ENCODE data around the gene STK35.

STK35 gene

DNA sequence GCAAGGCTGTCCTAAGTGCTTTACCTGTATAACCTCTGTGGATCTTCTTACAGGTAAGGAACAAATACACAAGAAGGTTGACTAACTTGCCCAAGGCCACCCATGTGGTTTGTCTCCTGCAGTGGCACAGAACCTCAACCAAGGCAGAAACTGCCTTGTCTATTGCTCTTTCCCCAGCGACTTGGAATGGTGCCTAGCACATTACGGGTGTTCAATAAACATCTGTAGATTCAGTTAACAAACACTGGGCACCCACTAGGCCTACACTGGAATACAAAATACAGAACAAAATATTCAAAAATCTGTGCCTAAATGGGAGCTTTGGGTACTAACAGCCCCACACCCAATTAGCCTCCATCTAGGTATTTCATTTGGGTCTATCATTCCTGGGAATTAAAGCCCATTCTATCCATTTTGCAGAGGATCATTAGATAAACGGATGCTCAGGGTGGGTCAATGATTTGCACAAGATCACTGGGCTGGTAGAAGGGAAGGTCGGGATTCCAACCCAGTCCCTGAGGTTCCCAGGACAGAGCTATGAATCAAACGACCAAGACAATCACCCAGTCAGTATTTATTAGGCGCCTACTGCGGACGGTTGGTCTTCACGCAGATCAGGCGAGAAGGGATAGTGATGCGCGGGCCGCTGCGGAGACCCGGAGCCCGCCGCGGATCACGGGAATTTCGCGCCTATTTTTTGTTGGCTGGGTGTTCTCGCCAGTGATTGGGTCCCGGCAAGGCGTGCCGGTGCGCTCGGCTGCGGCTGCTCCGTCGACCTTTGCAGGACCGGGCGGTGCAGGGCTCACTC lies at the start of gene STK35:
STK35 (plus strand) TSS at position 771 of the 808 bp plus-strand sequence. CDS start 55 bp downstream, outside the sequence.
- DNase-seq = no peak

DNA sequence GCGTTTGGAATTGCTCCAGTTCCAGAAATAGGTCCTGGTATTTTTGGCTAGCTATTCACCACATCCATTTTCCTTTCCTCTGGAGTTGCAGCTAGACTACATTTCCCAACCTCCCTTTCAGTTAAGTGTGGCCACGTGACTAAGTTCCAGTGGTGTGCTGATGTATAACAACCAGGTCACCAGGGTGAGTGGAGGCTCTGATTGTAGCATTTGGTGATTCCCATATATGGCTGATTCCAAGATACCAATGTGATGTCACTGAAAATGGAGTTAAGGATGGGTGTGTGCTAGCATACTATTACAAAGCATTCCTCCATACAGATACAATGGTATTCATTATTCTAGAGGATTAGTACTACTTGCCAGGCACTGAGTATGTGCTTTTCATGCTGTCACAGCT lies 49.7 kb upstream of the STK35 start:
- DNase-seq = no peak

DNA sequence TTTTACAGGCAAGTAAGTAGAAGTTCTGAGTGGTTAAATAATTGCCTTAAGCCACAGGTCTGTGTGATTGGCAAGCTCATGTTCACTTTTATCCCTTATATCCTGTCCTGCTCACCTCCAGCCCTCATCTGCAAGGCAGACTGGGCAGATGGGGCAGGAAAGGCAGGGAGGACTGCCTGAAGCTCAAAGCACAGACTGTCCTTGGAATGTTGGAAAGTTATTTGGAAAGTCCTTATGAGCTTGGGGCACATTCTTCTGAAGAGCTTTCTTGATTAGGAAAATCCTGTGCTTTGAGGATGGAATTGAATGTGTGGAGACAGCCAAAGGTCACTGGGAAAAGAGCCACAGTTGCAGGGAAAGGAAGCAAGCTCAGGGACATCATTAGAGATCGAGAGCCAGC lies 48.9 kb upstream of the STK35 start:
- DNase-seq = no peak

DNA sequence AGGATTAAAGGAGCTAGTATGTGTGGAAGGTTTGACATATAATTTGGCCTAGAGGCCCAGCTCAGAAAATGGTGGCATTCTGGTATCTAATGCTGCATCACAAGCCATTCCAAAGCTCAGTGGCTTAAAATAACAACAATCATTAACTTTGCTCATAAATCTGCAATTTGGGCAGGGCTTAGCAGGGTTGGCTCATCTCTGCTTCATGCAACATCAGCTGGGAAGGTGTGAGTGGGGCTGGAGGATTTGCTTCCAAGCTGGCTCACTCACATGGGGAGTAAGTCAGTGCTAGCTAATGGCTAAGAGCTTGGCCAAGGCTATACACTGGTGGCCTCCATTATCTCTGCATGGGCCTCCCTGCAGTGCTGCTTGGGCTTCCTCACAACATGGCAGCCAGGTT lies 48.0 kb upstream of the STK35 start:
- DNase-seq = no peak

DNA sequence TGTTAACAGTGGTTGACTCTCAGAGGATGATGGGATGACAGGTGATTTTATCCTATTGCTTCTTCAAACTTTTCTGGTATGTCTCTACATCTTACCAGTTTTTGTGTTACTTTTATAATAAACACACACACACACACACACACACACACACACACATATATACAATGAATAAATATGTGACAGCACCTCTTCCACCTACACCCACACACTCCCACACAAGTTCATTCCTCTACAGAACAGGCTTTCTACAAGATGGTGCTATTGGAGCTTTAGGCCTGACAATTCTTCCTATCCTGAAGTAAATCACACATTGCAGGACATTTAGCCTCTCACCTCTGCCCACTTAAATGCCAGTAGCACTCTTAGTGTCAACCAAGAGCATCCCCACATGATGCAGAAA lies 46.7 kb upstream of the STK35 start:
- DNase-seq = no peak

DNA sequence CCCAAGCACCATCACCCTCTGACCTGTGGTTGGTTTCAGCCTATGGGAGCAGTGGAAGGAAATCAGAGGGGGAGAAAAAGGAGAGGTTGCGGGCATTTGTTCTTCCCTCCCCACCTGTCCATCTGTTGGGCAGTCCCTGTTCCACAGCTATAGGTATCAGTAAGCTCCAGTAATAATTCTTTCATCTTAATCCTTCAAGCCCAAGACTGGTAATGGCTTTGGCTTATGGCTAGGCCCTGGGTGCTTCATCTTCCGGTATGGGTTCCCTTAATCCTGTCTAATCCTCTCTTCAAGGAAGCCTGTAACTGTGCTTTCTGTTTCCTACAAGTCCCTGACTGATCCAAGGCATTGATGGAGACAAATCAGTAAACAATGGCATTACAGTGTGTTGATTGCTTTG lies 42.2 kb upstream of the STK35 start:
- no peak for DNase-seq

DNA sequence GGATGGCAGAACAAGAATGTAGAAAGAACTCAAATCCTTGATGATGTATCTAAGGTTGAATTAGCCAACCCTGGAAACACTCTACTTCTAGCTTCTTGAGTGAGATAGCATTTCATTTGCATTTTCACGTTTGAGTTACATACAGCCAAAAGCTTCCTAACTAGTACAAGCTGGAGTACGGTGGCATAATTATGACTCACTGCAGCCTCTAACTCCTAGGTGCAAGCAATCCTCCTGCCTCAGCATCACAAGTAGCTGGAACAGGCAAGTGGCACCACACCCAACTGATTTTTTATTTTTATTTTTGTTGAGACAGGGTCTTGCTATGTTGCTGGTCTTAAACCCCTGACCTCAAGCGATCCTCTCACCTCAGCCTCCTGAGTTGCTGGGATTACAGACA lies 36.5 kb upstream of the STK35 start:
- DNase-seq = no peak

DNA sequence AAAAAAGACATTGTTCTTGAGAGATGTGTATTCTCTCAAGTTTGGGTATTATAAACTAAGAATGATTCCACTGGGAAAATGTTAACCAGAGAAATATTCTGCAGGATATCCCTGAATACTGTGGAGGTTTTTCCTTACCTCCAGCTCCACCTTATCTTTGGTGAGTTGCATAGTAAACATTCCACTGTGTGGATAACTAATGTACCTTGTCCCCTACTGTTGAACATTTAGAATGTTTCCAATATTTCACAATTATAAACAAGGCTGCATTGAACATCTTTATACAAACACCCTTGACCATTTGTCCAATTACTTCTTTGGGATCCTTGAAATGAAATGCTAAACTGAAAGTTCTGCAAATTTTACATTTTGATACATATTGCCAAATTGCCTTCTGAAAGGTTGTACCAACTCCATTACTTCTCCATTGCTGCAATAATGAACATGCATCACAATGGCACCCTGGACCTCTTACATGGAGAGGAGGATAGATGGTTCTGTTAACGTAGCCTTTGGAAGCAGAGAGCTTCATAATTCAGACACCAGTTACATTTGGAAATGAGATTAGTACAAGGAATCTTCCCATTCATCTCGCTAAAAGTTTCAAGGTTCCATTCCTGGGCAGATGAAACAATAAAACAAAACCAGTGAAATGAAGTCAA lies 35.0 kb upstream of the STK35 start:
- DNase-seq = no peak

DNA sequence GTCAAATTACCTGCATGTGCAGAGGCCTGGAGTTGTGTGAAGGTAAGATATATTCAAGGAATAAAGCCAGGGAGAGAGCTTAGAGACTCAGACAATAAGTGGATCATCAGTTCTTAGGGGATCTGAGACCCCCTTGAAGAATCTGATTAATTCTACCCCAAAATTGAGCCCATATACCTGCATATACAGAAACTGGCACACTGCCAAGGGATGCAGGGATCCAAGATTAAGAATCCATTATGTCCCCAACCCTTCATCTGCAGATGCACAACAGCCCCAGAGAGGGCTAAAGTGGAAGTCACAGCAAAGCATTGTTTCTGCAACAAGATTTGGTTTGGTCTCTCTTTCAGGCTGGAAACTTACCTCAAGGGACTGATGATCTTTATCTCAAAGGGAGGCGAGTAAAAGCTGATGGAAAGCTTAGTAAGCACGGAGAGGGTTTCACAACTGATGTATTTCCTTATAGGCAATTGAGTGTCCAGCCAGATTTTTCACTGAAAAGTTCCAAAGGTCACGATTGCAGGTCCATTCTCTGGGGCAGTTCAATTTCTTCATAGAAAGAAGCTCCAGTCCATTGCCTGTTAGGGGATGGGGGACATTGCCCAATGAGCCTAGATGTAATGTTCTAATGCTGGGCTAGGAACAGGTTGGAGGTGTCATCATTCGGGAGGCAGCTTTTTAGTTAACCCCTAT lies 20.9 kb upstream of the STK35 start:
- no peak for DNase-seq

DNA sequence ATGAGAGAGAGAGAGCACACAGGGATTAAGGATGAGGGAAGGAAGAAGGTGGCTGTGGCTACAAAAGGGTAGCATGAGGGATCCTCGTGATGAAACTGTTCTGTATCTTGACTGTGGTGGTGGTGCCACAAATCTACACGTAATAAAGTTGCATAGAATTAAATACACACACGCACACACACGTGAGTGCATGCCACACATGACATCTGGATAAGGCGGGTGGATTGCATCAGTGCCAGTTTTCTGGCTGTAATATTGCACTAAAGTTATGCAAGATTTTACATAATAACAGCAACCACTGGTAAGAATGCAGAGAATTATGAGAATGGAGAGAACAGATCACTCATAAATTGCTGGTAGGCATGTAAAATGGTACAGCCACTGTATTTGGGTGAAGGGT lies 16.9 kb upstream of the STK35 start:
- DNase-seq = peak; percentile 62 to 79 (median 71)

DNA sequence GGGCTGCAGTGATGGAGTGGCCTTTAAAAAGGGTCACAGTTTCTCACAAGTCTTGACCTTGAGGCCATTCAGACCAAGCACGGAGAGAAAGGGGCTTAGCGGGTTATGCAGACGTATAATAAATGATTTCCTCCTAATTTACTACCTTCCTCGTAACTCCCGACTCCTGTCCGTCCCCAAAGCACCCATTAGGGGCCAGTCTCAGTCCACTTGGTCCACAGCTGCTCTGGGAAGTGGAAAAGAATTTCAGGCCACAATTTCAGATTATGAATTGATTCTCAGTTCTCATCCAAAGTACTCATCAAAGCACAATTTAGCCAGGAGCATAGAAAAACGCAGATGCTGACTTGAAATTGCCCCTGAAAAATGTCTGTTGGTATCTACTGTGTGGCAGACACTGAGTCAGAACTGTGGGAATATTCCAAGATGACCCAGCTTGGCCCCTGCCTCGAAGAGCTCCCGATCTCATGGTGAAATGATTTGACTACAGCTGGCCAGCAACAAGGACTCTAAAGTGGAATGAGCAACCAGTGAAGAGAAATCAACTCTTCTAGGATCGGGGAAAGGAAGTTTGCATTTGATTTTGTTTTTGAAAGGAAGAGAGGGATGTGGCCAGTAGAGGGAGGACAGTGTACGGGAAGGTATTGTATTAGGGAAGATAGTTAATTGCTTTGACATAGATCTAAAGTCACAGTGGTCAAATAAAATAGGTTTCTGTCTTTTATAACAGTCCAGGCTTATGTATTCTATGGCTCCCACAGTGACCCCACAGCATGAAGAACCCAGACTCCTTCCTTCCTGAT lies 15.2 kb upstream of the STK35 start:
- no peak for DNase-seq

DNA sequence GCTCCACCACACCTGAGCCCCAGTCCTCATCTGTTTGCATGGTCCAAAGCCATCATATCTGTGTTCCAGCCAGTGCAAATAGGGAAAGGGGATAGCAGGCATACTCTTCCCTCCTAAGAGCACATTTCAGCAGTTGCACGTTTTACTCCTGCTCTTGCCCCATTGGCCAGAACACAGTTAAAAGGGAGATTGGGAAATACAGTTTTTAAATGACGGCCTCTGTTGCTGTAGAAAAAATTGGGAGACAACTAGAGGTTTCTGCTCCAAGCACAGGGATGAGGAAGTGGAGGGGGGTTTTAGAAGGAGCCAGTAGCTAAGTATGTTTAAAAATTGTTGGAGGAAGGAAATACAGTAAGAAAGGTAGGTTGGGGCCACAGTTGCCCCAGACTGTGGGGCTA lies 14.6 kb upstream of the STK35 start:
- DNase-seq = no peak

DNA sequence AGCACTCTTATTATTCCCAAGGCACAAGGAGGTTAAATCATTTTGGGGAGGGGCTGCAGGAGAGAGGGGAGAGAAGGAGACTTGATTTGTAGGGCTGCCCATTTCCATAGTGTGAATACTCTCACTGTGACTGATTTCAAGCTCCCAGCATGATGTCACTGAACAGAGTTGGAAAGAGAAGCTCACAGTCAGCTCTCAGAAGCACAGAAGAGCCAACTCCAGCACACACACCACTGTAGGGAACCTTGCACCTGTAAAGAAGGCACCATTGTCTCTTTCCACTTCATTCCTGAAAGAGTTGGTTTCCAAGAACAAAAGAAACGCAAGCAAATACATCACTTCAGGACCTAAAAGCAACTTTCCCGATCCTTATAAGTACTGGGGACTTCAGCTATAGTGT lies 12.7 kb upstream of the STK35 start:
- DNase-seq = no peak

DNA sequence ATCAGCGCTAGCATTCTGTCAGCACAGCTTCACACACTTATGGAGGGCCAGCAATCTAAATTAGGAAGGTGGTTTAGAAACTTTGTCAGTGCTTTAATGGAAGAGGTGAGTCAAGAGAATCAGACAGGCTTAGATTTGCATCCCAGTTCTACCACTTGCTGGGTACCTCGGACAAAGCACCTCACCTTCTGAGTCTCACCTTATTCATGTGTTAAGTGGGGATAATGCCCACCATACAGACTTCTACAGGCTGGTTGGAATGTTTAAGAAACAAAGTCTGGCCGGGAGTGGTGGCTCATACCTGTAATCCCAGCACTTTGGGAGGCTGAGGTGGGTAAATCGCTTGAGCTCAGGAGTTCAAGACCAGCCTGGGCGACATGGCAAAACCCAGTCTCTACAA lies 12.2 kb upstream of the STK35 start:
- DNase-seq = no peak

DNA sequence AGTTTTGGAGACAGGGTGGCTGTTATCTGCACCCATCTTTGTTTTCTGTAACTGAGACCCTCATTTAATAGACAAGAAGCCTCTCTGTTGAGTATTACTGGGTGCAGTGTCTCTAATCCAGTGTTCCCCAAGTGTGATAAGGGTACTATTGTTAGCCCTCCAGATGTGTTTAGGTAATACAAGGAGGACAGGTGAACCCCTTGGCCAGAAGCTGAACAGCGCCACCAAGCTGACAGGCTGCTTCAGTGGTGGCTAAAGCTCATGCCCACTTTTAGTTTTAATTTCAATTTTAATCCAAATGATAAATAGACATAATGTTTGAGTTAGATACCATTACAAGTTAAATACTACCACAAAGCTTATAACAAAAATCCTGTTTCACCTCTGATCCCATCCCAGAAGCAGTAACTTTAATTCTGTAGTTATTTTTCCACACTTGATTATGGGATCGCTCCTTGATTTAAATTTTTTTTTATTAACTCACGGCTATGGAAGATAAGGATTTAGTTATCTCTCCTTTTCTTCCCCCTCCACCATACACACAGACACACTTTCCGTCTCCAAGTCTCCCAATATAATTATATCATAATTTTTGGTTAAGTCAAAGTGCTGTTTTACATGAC lies 8.4 kb upstream of the STK35 start:
- DNase-seq = peak in 1 of 3 donors; percentile 22

DNA sequence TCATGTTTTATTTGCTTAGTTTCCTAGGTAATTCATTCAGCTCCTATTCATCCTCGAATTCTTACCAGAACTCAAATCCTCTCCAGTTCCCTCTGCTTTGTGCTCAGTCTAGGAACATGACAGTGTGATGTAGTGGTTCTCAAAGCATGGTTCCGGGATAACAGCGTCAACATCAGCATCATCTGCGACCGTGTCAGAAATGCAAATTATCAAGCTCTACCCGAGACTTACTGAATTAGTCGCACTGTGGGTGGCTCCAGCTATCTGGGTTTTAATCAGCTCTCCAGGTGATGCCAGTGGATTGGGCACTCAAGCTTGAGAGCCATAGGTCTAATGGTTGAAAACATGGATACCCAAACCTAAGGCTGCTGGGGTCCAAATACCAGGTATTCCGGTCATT lies 7.7 kb upstream of the STK35 start:
- no peak for DNase-seq

DNA sequence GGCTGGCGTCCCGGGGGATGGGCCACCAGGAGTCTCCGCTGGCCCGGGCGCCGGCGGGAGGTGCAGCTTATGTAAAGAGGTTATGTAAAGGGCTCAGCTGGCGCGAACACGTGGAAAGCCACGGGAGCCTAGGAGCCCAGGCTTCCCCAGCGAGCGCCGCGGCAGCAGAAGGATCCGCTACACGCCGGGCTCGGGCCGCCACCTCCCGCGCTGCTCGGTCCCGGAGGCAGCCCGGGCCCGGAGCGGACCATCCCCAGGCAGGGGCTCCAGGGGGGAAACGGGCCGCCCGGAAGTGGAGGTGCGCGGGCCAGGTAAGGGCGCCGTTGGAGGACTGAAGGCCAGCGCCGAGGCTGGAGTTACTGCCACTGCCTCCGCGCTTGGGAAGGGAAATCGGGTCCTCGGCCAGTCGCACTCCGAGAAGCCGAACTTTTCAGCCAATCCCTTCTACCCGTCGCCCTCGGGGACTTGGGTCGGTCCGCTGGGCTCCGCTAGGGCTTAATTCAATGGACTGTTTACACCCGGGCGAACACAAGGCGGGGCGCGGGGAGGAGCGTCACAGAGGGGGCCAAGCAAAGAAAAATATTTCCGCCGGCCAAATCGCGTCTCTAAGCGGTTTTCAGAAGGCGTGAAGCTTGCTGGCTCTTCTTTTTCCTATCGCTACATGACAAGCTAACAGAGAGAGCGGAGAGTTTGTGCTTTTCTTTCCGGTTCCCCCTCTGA lies 398 bp downstream of the STK35 start:
- DNase-seq = peak; percentile 94 to 96 (median 96)

DNA sequence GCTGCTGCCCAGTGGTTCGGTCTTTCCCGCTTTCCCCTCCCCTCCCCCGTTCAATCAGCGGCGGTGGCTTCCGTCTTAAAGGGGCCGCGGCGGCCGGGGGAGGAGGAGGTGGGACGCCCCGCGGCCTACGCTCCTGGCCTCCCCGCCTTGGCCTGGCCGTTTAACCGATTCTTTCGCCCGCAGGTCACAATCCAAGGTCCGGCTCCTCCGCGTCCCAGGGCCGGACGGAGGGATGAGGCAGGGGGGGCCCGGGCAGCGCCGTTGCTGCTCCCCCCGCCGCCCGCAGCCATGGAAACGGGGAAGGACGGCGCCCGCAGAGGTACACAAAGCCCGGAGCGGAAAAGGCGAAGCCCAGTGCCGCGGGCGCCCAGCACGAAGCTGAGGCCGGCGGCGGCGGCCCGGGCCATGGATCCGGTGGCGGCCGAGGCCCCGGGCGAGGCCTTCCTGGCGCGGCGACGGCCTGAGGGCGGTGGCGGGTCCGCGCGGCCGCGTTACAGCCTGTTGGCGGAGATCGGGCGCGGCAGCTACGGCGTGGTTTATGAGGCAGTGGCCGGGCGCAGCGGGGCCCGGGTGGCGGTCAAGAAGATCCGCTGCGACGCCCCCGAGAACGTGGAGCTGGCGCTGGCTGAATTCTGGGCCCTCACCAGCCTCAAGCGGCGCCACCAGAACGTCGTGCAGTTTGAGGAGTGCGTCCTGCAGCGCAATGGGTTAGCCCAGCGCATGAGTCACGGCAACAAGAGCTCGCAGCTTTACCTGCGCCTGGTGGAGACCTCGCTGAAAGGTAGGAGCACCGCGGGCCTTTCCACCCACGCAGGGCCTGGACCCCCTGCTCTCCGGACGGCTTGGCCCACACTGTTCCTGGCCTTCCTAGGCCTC lies 1.2 kb downstream of the STK35 start:
- peak; percentile 86 to 95 (median 93) for DNase-seq

DNA sequence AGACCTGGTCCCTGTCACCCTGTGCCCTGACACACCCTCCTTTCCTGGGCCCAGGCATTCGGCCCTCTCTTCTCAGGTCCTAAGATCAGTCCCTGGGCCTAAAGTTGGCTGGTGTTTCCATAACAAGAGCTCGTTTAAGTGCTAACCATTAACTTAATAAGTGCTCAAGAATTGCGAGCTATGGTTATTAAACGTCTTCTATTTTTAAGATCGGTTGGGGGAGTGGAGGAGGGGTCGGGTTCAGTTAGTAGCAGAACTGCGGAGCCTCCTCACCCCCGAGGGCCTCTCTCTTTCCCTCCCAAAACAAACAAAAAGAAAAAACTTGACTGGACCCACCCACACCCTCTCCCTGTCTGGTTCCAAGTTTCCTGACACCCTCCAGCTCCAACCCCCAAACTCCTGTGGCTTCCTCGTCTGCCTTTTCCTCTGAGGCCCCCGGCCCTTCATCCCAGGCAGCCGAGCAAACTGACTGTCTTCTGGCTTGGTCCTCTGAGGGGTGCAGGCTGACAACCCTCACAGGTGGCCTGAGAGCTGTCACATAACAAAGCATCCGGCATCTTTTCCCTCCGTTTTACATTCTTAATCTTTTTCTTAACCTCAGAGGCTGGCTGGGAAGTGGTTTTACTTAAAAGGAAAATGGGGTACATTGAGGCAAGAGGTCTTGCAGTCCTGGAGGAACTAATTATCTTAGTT lies 2.0 kb downstream of the STK35 start:
- no peak for DNase-seq

DNA sequence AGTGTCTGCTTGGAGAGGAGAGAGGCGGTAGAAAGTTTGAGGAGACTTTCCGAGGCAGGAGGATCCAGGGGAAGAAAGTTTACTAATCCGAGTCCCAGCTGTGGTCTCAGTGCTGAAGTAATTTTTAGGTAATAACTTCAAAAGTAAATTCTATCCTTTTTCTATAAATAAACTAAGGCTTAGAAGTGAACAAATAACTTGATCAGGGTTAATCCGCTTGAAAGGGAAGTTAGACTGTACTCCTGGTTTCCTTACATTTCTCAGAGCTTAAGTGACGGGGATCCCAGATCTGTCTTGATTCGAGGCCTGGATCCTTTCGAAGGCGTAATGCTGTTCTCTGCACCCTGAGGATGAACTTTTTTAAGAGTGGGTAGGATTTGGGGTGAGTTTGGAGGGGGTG lies 2.6 kb downstream of the STK35 start:
- DNase-seq = peak in 1 of 3 donors; percentile 17
